CD4-positive, alpha-beta T cell treated with Interleukin-15 for 1 hour (primary cell): ENCODE measurements around the gene ILKAP.

Experiments
- DNase-seq: peaks from one replicate; pipeline ENCODE4 v3.0.0-alpha.2; 2020

Gene ILKAP

GRCh38 chr2:238164906-238165287 is 38.6 kb downstream of the ILKAP start:
- no peak for DNase-seq

GRCh38 chr2:238163481-238164198 is 39.9 kb downstream of the ILKAP start:
- no peak for DNase-seq

- no peak for DNase-seq
Observed at GRCh38 chr2:238162846-238163441, 40.6 kb downstream of the ILKAP start.

DNA sequence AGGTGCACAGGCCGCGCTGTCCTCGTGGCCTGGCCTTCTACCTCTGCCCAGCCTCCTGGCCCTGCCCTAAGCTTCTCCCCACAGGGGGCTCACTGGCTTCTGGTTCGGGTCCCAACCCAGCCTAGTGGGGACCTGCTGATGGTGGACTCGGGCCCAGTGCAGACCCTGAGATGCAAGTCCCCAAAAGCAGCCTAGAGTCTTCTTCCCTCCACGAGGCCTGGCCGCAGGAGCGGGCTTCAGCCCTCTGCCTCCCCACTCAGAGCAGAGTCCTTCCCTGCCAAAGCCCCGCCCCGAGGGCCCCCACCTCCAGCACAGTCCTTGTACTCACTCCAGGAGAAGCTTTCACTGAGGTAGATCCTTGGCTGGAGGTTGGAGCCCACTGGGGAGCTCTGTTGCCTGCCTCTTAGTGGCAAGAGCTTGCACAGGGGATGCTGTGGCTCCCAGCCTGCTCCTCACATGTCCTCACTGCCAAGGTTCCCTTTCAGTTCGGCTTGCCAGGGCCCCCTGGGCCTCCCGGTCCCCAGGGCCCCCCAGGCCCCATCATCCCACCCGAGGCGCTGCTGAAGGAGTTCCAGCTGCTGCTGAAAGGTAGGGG is 41.1 kb downstream of the ILKAP start:
- DNase-seq, result no peak

- no peak for DNase-seq
Observed at GRCh38 chr2:238161291-238162051, 42.0 kb downstream of the ILKAP start.

DNA sequence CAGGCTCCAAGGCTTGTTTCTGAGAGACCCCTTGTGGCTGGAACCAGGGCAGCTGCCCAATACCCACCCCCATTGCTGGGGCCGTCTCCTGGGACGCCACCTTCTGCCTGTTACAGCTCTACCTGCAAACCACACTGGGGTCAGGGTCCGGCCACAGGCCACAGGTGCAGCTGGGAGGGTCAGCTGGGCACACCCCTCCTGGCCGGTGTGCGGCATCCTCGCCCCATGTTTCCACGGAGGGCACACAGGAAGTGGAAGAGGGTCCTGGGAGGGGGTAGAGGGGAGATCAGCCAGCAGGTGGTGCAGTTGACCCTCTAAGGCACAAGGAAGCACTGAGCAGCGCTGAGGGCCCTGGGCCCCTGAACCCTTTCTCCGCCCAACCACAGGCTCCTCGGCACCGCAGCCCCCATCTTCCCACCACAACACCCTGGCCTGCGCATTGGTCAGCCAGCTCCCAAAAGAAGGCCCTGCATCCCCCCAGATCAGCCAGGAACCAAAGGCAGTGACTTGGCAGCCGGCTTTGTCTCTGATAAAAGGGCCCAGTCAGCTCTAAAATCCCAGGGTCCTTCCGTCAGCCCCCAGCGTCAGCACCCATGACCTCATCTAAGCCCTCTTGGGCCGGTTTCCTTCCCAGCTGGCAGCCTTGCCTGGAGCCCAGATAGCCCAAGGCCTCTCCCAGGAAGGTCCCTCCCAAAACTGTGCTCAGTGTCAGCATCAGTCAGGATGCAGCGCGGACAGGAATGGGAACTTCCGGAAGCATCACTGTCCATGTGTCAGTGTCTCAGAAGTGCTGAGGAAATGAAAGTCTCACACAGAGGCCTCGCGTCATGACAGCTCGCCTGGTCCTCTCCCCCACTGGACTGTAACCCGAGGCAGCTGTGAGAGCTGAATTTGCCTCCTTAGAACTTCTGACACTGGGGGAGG is 43.0 kb downstream of the ILKAP start:
- DNase-seq, result no peak

DNA sequence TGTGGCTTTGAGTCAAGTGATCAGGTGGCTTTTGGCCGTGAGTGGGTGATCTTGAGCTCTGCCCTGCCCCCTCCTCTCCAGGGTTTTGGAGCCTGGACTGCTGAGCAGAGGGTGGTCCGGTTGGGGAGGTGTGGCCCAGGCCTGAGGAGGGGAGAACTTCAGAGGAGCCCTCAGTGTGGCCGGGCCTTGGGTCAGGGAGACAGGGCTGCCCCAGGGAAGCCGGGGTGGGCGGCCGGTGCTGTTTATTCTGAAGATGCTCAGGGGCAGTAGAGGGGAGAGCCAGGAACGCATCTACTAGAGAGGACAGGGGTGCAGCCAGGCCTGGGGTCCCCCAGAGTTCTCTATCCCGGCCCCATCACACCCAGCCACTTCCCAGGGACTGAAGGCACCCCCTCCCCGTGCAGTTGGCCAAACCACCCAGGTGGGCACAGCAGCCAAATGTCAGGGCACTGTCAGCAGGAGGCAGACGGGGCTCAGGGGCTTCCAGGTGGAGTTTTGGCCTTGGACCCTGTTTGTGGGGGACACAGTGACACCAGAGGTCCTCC is 43.8 kb downstream of the ILKAP start:
- no peak for DNase-seq

DNA sequence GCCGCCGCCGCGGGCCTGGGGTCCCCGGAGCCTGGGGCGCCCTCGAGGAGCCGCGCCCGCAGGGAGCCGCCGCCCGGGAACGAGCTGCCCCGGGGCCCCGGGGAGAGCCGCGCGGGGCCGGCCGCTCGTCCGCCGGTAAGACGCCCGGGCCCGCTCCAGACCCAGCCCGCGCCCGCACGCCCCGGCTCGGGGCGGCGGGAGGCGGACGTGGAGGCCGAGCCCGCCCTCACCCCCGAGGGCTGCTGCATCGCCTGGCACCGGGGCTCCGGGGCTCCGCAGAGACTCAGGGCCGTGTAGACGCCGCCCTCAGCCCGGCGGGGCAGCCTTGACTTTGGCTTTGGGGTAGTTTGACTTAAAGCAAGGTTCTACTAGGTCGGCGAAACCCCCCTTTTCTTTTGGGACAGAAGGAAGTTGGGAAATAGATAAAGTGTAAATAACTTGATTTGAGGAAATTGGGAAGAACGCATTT is 44.4 kb downstream of the ILKAP start:
- DNase-seq, result no peak

GRCh38 chr2:238158509-238159070 is 44.9 kb downstream of the ILKAP start, which contains the start of gene ERFE:
TSS of gene ERFE (plus strand) at chr2:238158970. CDS start at chr2:238159008, 38 bp downstream.
- DNase-seq, result no peak

DNA sequence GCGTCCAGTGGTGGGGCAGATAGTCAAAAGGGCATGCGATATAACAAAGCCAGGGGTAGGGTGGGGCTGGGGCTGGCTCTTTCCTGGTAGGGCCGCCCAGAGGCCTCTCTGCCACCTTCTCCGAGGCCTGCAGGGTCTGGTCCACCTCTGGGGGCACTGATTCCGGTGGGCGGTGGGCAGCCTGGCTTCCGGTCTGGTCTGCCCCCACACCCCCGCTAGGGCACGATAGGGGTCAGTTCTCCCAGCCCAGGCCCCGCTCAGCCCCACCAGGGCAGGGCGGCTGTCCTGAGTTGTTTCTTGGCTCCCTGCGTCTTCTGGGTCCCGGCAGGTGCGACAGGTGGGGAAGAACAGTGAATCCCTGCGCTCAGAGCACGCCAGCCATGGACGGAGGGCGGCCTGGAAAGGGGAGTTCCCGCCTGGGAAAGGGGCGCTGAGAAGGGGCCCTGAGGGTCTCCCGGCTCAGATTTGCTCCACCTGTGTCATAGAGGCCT is 45.4 kb downstream of the ILKAP start:
- no peak for DNase-seq

- DNase-seq, result no peak
Observed at GRCh38 chr2:238157506-238158017, 45.9 kb downstream of the ILKAP start.

DNA sequence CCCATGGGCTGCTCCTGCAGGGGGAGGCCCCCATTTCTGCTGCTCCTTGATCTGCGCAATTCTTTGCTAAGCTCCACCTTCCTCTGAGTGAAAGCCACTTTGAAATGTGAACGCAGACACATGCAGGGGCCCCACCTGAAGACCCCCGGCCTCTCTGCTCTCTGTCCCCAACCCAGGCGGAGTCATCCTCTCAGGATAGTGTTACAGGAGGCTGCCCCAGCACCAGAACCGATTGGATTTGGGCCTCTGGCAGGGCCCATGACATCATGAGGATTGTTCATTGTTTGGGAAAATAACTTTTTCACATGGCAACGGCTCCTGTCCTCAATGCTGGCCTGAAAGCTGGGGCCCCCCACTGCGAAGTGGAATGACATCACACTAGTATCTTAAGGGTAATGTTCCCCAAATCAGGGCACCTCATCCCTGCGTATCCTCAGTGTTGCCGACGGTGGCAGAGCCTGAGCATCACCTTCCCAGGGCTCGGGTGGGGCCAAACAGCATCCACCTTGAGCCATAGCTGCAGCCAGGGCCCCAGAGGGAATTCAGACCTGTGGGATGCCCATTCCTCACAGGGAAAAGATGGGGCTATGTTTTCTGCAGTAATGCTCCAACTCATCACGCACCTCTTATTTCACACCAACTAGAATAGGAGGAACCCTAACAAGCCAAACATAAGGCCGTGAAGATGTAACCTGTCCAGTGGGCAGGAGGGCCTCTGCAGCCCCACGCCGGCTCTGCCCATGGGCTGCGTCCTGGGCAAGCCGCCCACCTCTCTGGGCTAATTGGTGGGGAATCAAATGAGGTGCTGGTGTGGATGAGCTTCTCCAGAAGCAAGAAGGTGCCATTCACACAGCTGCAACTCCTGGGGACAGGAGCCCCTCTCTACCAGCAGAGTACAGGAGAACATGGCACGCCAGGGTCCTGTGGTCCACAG is 47.5 kb downstream of the ILKAP start:
- DNase-seq, result no peak

DNA sequence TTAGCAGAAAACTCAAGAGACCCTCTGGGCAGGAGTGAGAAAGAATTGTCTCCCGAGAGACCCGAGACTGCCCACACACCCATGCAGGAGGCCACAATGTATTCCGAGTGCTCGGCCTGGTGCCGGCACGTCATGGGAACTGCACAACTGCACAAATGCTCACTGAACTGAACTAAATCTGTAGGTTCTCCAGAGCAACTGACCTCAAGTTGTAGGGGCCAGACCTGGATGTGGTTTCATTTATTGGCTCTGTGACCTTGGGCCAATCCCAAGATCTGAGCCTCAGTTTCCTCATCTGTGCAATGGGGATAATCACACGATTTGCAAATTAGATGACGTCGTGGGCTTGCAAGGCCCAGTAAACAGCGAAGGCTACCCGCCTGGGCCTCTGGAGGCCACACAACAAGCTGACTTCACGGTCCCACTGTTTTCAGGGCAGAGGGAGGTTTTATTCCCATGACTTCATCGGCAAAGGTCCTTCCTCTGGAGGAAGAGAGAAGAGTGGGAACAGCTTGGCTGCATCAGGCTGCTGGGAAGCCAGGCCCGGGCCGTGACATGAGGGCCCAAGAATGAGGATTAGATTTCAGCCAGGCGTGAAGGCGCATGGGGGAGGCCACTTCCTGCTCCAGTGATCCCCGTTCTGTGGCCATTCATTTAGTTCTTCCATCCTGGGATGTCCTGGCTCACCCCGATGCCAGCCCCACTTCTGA is 48.3 kb downstream of the ILKAP start:
- no peak for DNase-seq

GRCh38 chr2:238154570-238154969 is 48.9 kb downstream of the ILKAP start:
- DNase-seq, result no peak

DNA sequence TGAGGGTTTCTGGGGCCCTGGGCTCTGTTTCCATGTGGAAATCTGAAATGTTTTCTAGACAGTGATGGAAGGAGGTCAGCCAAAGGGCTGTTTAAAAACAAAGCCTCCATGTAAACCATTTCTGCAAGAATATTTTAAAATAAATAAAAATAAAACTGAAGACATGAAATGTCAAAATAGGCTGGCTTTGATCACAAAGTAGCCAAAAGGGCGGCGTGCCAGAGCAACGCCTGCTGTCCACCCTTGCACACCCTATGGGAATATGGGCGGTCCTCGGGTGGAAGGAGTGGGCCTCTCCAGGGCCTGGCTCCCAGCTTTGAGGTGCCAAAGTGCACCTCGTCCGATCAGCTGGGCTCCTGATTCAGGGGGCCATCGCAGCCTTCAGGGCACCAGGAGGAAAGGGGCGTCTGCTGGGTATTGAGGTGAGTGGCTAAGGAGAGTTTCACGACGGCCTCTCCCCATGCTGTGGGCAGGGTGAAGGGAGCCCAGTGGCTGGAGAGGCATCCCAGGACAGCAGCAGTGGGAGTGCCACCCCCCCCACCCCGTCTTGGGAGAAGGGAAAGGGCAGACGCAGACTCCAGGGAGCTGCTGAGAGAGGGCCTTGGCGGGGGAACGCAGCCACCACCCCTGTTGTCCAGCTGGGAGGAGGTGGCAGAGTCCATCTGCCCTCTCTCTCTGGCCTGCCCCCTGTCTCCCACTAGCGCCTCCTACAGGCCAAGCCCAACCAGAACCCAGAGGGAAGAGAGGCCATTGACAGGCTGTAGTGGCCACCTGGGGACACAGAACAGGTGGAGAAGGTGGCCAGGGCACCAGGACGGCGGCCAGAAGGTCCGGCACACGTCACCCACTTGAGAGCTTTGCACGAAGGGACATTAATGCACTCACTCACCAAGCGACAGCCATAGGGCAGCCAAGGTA is 50.5 kb downstream of the ILKAP start:
- DNase-seq, result no peak

GRCh38 chr2:238151628-238152235 is 51.8 kb downstream of the ILKAP start:
- DNase-seq, result no peak

GRCh38 chr2:238151205-238151604 is 52.3 kb downstream of the ILKAP start:
- no peak for DNase-seq

- no peak for DNase-seq
Observed at GRCh38 chr2:238150686-238151085, 52.8 kb downstream of the ILKAP start.
